GM19452 (cell line): ENCODE results near the gene STEAP1.
"Not testable (repeated sequence)": the region's sequence is repeated elsewhere in the genome, so short reads cannot be mapped to it uniquely, and the experiment has no call there.

ENCODE experiments used
- ATAC-seq: cut with Tn5 transposase; IDR thresholded peaks from one replicate; pipeline ENCODE4 v1.9.1; 2021; ENCODE audit not compliant: unreplicated experiment

The STEAP1 gene

GRCh38 chr7:90173127-90173844 is 19.0 kb downstream of the STEAP1 start:
- ATAC-seq = peak; percentile 95

- ATAC-seq = no peak
Observed at GRCh38 chr7:90175667-90176066, 21.4 kb downstream of the STEAP1 start.

GRCh38 chr7:90176195-90176594 is 21.9 kb downstream of the STEAP1 start:
- ATAC-seq = no peak

GRCh38 chr7:90178166-90178565 is 23.9 kb downstream of the STEAP1 start:
- no peak for ATAC-seq

GRCh38 chr7:90178679-90179278 is 24.5 kb downstream of the STEAP1 start:
- peak; percentile 98 for ATAC-seq

- ATAC-seq = no peak
Observed at GRCh38 chr7:90180011-90180585, 25.8 kb downstream of the STEAP1 start.

- ATAC-seq = no peak
Observed at GRCh38 chr7:90180649-90181048, 26.4 kb downstream of the STEAP1 start.

- ATAC-seq = no peak
Observed at GRCh38 chr7:90181485-90181884, 27.2 kb downstream of the STEAP1 start.

- not testable (repeated sequence) for ATAC-seq
Observed at GRCh38 chr7:90186290-90186689, 32.0 kb downstream of the STEAP1 start.

GRCh38 chr7:90187507-90188050 is 33.3 kb downstream of the STEAP1 start:
- ATAC-seq = no peak

- peak; percentile 86 for ATAC-seq
Observed at GRCh38 chr7:90188281-90188680, 34.0 kb downstream of the STEAP1 start.

GRCh38 chr7:90190995-90191394 is 36.7 kb downstream of the STEAP1 start:
- ATAC-seq = no peak

- no peak for ATAC-seq
Observed at GRCh38 chr7:90191648-90192047, 37.4 kb downstream of the STEAP1 start.

- ATAC-seq = no peak
Observed at GRCh38 chr7:90192876-90193750, 38.8 kb downstream of the STEAP1 start.

GRCh38 chr7:90194911-90195809 is 40.9 kb downstream of the STEAP1 start:
- ATAC-seq = no peak

GRCh38 chr7:90201500-90202195 is 47.4 kb downstream of the STEAP1 start:
- ATAC-seq = no peak

- ATAC-seq = no peak
Observed at GRCh38 chr7:90207956-90208355, 53.7 kb downstream of the STEAP1 start.

GRCh38 chr7:90209776-90210175 is 55.5 kb downstream of the STEAP1 start:
- ATAC-seq = no peak

- ATAC-seq = no peak
Observed at GRCh38 chr7:90210475-90210874, 56.2 kb downstream of the STEAP1 start.

- peak; percentile 3 for ATAC-seq
Observed at GRCh38 chr7:90210981-90211380, 56.7 kb downstream of the STEAP1 start.
